Common myeloid progenitor, CD34-positive (primary cell): Measurements from ENCODE around the gene ZNHIT1.

ENCODE experiments used
- CTCF ChIA-PET: fragments of 350-600 bp; sonication (Branson Sonifier 250); formaldehyde crosslinking; loops from one replicate; lab custom pipeline; 2021; ENCODE audit warnings: antibody characterized with exemption; lab: Charles Lee
- POLR2A ChIA-PET: fragments of 350-600 bp; sonication (Branson Sonifier 250); formaldehyde crosslinking; loops from one replicate; lab custom pipeline; 2021; ENCODE audit warnings: antibody characterized with exemption; lab: Charles Lee
- DNase-seq, 3 donors: peaks; one replicate each; pipeline versions ENCODE4 v3.0.0 to v3.0.0-alpha.2; 2013
- H3K27ac ChIP-seq, 2 experiments: 1 replicate in 1 of 2; 2 replicates in 1 of 2; pipeline ENCODE4 v1.7.0; 2013; ENCODE audit warnings: inconsistent platforms in 2 of 2, low read length in 2 of 2, mild to moderate bottlenecking in 2 of 2, low read depth in 1 of 2, moderate library complexity in 1 of 2; ENCODE audit not compliant: severe bottlenecking in 2 of 2, insufficient read depth in 1 of 2, poor library complexity in 1 of 2
- H3K27me3 ChIP-seq, 5 experiments: replicated peaks in 2 of 5; 1 replicate in 3 of 5; 2 replicates in 2 of 5; pipeline versions ENCODE4 v1.6.1 to v1.7.0; 2013; ENCODE audit warnings: low read length in 4 of 5, mild to moderate bottlenecking in 2 of 5, moderate library complexity in 2 of 5, inconsistent platforms in 1 of 5; ENCODE audit not compliant: insufficient read depth in 5 of 5, control insufficient read depth in 4 of 5
- H3K36me3 ChIP-seq, 4 experiments: 1 replicate in 2 of 4; 2 replicates in 2 of 4; pipeline versions ENCODE4 v1.6.1 to v1.7.0; 2013; ENCODE audit warnings: low read length in 3 of 4, control low read depth in 1 of 4, mild to moderate bottlenecking in 1 of 4; ENCODE audit not compliant: control insufficient read depth in 4 of 4, insufficient read depth in 4 of 4
- H3K4me1 ChIP-seq, 4 experiments: 1 replicate in 3 of 4; 2 replicates in 1 of 4; pipeline versions ENCODE4 v1.6.1 to v1.7.1; 2013; ENCODE audit warnings: low read length in 3 of 4, mild to moderate bottlenecking in 3 of 4, control low read depth in 1 of 4, inconsistent platforms in 1 of 4, moderate library complexity in 1 of 4; ENCODE audit not compliant: control insufficient read depth in 4 of 4, insufficient read depth in 4 of 4; ENCODE audit errors: control extremely low read depth in 1 of 4
- H3K4me3 ChIP-seq, 7 experiments: 1 replicate in 4 of 7; 2 replicates in 3 of 7; pipeline versions ENCODE4 v1.5.1 to v1.7.0; 2013; ENCODE audit warnings: mild to moderate bottlenecking in 7 of 7, low read length in 6 of 7, moderate library complexity in 6 of 7, inconsistent platforms in 2 of 7, low read depth in 2 of 7, control low read depth in 1 of 7; ENCODE audit not compliant: insufficient read depth in 4 of 7, control insufficient read depth in 1 of 7; ENCODE audit errors: extremely low read depth in 1 of 7
- H3K9me3 ChIP-seq, 5 experiments: 1 replicate in 4 of 5; 2 replicates in 1 of 5; pipeline versions ENCODE4 v1.6.1 to v1.7.1; 2013; ENCODE audit warnings: low read length in 4 of 5, mild to moderate bottlenecking in 2 of 5, inconsistent platforms in 1 of 5, low read depth in 1 of 5, moderate library complexity in 1 of 5; ENCODE audit not compliant: control insufficient read depth in 4 of 5, insufficient read depth in 2 of 5; ENCODE audit errors: control extremely low read depth in 1 of 5
- WGBS: methylation state at CpG from one replicate; pipeline ENCODE4 v1.1.5; 2013; ENCODE audit not compliant: insufficient coverage; 5-methylcytosine and 5-hydroxymethylcytosine counted together

ZNHIT1 gene

DNA sequence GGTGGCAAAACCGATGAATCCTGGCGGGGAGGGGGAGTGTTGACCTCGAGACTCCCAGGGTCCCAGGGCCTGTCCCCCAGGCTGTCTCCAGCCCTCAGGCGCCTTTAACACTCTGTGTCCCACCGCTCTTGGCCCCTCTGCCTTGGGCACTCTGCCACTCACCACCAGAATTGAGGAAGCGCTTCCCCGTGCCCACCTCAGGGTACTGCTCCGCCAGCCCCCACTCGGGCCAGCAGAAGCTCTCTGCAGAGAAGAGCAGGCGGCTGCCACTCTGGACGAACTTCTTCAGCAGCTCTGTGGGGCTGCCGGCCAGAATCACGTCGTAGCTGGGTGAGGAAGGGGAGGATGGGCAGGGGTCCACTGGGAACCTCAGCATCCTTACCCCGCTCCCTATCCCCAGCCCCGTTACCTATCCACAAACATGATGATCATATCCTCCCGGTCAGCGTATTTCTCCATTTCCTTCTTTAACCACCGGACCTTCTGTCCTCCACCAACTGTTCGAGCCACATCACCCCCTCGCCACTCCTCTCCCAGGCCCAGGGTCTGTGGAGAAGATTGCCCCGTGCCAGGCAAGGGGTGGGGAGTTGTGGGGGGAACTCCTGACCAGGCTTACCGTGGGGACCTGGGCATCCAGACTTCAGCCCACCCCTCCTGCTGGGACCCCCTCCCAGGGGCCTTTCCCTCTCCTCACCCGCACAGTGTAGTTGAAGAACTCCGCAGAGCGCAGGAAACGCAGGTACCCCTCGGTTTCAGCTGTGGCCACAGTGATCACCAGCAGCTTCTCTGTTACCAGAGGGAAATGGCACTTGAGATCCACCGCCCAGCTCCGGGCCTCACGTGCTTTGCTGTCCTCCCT is 1.7 kb upstream of the ZNHIT1 start:
- 71% methylated on average over 20 of the region's 31 CpGs for WGBS
- peaks cover 3 to 29% (median 25%) of the 10 kb centered on the region in 4 experiments for H3K4me1 ChIP-seq
- H3K27me3 ChIP-seq, result no peaks in the 10 kb centered on the region
- H3K36me3 ChIP-seq, result peaks cover 2 to 27% (median 15%) of the 10 kb centered on the region in 4 experiments
- POLR2A ChIA-PET, result interaction anchor here (0.6 to 2.0 kb wide), 2 partner anchors 90 to 121 kb away, joined by 3 to 7 read pairs; no protein-coding TSS in a partner anchor
- no peaks in the 10 kb centered on the region for H3K9me3 ChIP-seq
- DNase-seq, result peak in 1 of 3 donors; percentile 19
- H3K27ac ChIP-seq, result peak overlapping the region in 1 of 2 experiments; percentile 94
- CTCF ChIA-PET, result interaction anchor here (0.6 to 5.5 kb wide), 10 partner anchors 9 to 1051 kb away, joined by 3 to 57 read pairs (median 4); partner anchors contain the start of gene FIS1
- peak overlapping the region; percentile 13 to 98 (median 94) for H3K4me3 ChIP-seq

DNA sequence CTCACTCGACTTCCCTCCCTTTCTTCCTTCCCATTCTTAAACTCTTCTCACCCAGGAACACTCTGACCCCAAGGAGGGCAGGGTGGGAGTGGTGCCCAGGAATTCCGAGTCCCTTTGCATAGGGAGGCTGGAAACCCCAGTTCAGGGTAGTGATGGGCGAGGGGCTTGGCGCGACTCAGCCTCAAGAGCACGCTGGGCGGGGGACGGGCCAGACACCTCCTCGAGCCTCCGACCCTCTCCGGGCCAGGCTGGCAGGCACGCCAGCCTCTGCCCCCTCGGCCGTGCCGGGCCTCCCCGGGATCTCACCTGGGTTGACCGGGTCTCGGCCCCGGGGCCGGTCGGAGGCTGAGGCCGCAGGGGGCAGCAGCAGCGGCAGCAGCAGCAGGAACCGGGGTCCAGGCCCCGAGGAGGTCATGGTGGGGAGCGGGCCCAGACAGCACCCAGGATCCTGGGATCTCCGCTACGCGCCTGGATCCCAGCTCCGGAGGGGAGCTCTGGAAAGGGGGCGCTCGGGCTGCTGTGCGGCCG is 1.0 kb upstream of the ZNHIT1 start:
- DNase-seq, result no peak
- POLR2A ChIA-PET, result interaction anchor here (0.6 to 2.1 kb wide), 4 partner anchors 28 to 122 kb away, joined by 3 to 12 read pairs (median 6); partner anchors contain the start of gene FIS1
- H3K36me3 ChIP-seq, result peaks cover 2 to 24% (median 10%) of the 10 kb centered on the region in 4 experiments

DNA sequence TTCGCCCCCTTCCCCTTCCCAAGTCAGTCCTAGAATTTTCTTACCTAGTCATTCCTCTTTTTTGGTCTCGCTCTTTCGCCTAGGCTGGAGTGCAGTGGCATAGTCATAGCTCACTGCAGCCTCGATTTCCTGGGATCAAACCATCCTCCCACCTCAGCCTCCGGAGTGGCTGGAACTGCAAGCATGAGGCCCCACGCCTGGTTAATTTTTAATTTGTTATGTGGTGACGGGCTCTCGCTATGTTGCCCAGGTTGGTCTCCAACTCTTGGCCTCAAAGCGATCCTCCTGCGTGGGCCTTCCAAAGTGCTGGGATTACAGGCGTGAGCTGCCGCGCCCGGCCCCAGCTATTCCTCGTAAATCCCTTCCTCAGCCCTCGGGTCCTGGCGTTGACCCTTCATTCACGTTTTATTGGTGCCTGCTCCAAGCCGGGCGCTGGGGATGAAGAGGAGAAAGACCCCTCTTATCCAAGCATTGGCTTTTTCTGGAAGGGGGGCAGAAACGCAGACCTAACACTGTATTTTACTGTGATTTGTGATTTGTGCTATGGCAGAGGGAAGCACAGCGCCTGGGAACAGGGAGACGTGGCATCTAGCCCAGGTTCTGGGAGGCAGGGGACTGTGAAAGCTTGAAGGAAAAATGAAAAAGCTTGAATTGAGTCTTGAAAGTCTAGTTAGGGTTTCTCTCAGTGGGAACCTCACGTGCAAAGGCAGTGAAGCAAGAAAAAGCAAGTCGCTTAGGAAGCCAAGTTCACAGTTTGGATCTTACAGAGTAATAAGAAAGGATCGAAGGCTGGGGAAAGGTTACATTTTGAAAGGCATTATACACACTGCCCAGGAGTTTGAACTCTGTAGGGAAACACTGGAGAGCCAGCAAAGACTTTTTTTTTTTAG is 516 bp downstream of the ZNHIT1 start:
- H3K4me1 ChIP-seq, result peaks cover 3 to 29% (median 25%) of the 10 kb centered on the region in 4 experiments
- H3K4me3 ChIP-seq, result peak overlapping the region; percentile 71 to 98 (median 94)
- ChIA-PET CTCF (interaction anchor here (1.0 to 5.5 kb wide), 14 partner anchors 8 to 64 kb away, joined by 3 to 57 read pairs (median 7); partner anchors contain the start of genes CLDN15 and FIS1), POLR2A (interaction anchor here (1.0 to 2.1 kb wide), 5 partner anchors 19 to 123 kb away, joined by 3 to 12 read pairs (median 5); partner anchors contain the start of genes CLDN15 and FIS1)
- no peak for DNase-seq
- H3K36me3 ChIP-seq, result peaks cover 2 to 27% (median 16%) of the 10 kb centered on the region in 4 experiments
- WGBS, result 14% methylated on average over 18 of the region's 26 CpGs
- peak overlapping the region; percentile 83 to 94 for H3K27ac ChIP-seq
- no peaks in the 10 kb centered on the region for H3K9me3 ChIP-seq
- no peaks in the 10 kb centered on the region for H3K27me3 ChIP-seq

More for the DNA sequence above, 1.0 kb upstream of the ZNHIT1 start:
- no peaks in the 10 kb centered on the region for H3K27me3 ChIP-seq
- no peaks in the 10 kb centered on the region for H3K9me3 ChIP-seq
- peak overlapping the region; percentile 50 to 98 (median 94) for H3K4me3 ChIP-seq
- WGBS, result 0% methylated on average over 29 of the region's 34 CpGs
- peak overlapping the region in 1 of 2 experiments; percentile 94 for H3K27ac ChIP-seq
- H3K4me1 ChIP-seq, result peaks cover 3 to 29% (median 25%) of the 10 kb centered on the region in 4 experiments
- CTCF ChIA-PET, result interaction anchor here (0.6 to 5.5 kb wide), 19 partner anchors 9 to 1052 kb away, joined by 3 to 57 read pairs (median 5); partner anchors contain the start of genes CLDN15 and FIS1

DNA sequence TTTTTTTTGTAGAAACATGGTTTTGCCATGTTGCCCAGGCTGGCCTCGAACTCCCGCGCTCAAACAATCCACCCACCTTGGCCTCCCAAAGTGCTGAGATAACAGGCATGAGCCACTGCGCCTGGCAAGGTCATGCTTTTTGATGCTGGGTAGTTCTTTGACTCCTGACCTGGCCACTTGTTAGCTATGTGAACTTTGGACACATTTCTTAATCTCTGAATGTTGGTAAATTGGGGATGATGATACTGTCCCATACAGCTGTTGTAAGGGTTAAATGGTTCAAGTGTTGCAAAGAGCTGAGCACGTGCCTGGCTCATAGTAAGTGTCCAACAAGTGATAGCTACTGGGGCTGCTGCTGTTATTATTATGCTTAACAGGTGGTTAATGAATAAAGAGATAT is 2.3 kb downstream of the ZNHIT1 start:
- ChIA-PET CTCF (interaction anchor here (0.7 to 5.5 kb wide), 4 partner anchors 8 to 24 kb away, joined by 3 to 57 read pairs (median 14); partner anchors contain the start of genes CLDN15 and FIS1), POLR2A (interaction anchor here (1.3 kb wide), 1 partner anchor 17 kb away, joined by 3 read pairs; the partner anchor contains the start of gene CLDN15)

DNA sequence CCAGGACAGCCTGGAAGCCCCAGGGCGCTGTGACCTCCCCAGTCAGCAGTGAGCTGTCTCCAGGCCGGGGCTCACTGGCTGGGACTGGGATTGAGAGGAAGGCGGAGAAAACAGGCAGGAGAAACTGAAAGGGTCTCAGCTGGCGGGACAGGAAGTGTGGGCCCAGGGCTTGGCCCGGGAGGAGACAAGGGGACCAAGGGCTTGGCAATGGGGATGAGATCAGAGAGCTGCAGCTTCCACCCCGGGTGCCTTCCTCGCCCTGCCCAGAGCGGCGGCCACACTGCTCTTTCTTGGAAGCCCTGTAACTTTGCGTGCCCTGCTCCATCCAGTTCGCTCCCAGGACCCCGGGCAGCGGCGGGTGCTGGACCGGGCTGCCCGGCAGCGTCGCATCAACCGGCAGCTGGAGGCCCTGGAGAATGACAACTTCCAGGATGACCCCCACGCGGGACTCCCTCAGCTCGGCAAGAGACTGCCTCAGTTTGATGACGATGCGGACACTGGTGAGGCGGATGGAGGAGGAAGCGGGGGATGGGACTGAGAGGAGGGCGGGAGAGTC is 4.4 kb downstream of the ZNHIT1 start:
- Histone ChIP-seq H3K9me3 (no peaks in the 10 kb centered on the region), H3K36me3 (peaks cover 4 to 45% (median 31%) of the 10 kb centered on the region in 4 experiments), H3K27ac (no peak overlapping the region), H3K4me1 (peaks cover 3 to 18% (median 13%) of the 10 kb centered on the region in 4 experiments), H3K27me3 (no peaks in the 10 kb centered on the region), H3K4me3 (no peak overlapping the region)
- POLR2A ChIA-PET, result no interaction called here
- DNase-seq, result no peak
- WGBS, result 97% methylated on average over 21 of the region's 27 CpGs
- CTCF ChIA-PET, result interaction anchor here (0.9 to 1.6 kb wide), 4 partner anchors 13 to 22 kb away, joined by 3 to 6 read pairs (median 4); partner anchors contain the start of genes CLDN15 and FIS1

More for the DNA sequence above, 2.3 kb downstream of the ZNHIT1 start:
- Histone ChIP-seq H3K27ac (no peak overlapping the region), H3K4me1 (peaks cover 3 to 29% (median 25%) of the 10 kb centered on the region in 4 experiments), H3K27me3 (no peaks in the 10 kb centered on the region), H3K4me3 (no peak overlapping the region), H3K9me3 (no peaks in the 10 kb centered on the region), H3K36me3 (peaks cover 2 to 37% (median 27%) of the 10 kb centered on the region in 4 experiments)
- DNase-seq, result no peak
- WGBS, result 100% methylated on average over 3 of the region's 5 CpGs

DNA sequence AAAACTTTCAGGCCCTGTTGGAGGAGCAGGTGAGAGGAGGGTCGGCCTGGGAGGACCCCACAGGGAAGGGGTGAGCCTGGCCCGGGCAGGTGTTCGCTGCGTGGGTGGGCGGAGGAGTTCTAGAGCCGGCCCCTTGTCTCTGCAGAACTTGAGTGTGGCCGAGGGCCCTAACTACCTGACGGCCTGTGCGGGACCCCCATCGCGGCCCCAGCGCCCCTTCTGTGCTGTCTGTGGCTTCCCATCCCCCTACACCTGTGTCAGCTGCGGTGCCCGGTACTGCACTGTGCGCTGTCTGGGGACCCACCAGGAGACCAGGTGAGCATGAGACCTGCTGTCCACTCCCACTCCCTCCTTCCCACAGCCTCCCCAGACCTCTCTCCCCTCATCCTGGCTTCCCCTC is 5.6 kb downstream of the ZNHIT1 start:
- Histone ChIP-seq H3K36me3 (peaks cover 4 to 50% (median 31%) of the 10 kb centered on the region in 4 experiments), H3K9me3 (no peaks in the 10 kb centered on the region), H3K27ac (no peak overlapping the region), H3K4me1 (peaks cover 3 to 11% (median 8%) of the 10 kb centered on the region in 4 experiments), H3K27me3 (no peaks in the 10 kb centered on the region), H3K4me3 (no peak overlapping the region)
- CTCF ChIA-PET, result interaction anchor here (1.6 kb wide), 1 partner anchor 21 kb away, joined by 6 read pairs; the partner anchor contains the start of gene FIS1
- DNase-seq, result no peak
- WGBS, result 97% methylated on average over 14 of the region's 15 CpGs
- POLR2A ChIA-PET, result no interaction called here
